Measurements from ENCODE around the gene SLC15A3.

GRCh38 chr11:60925868-60926267 lies 26.1 kb downstream of the SLC15A3 start:
- no peak for TF ChIP-seq CTCF (IDR thresholded peaks at IDR 0.05)
- TF ChIP-seq POLR2AphosphoS5 (IDR thresholded peaks at IDR 0.05), result no peak
- no peak for TF ChIP-seq POLR2A (IDR thresholded peaks at IDR 0.05; ENCODE audit: low read depth)

All from esophagus muscularis mucosa (tissue), 3 donors.